HuH-7.5 (cell line): Measurements from ENCODE around the gene IDUA.

ENCODE experiments used
- DNase-seq: peaks from one replicate; pipeline ENCODE4 v3.0.0; 2011; ENCODE audit warnings: low spot score

Gene IDUA

GRCh38 chr4:1015746-1016145 lies 28.9 kb downstream of the IDUA start:
- DNase-seq: no peak

- DNase-seq: no peak
Measured at GRCh38 chr4:1017211-1017610, 30.4 kb downstream of the IDUA start.

GRCh38 chr4:1017706-1018105 lies 30.9 kb downstream of the IDUA start:
- no peak for DNase-seq

- no peak for DNase-seq
Measured at GRCh38 chr4:1018147-1019020, 31.5 kb downstream of the IDUA start.

- DNase-seq: no peak
Measured at GRCh38 chr4:1019320-1019719, 32.5 kb downstream of the IDUA start.

- DNase-seq: no peak
Measured at GRCh38 chr4:1019729-1020470, 33.1 kb downstream of the IDUA start.

- no peak for DNase-seq
Measured at GRCh38 chr4:1021386-1022050, 34.7 kb downstream of the IDUA start.

- DNase-seq: no peak
Measured at GRCh38 chr4:1022051-1022738, 35.4 kb downstream of the IDUA start.

GRCh38 chr4:1022739-1023066 lies 35.9 kb downstream of the IDUA start:
- DNase-seq: no peak

GRCh38 chr4:1023075-1023640 lies 36.3 kb downstream of the IDUA start:
- no peak for DNase-seq

- no peak for DNase-seq
Measured at GRCh38 chr4:1023895-1024740, 37.3 kb downstream of the IDUA start.

- DNase-seq: no peak
Measured at GRCh38 chr4:1024882-1025545, 38.2 kb downstream of the IDUA start.

GRCh38 chr4:1026115-1026514 lies 39.3 kb downstream of the IDUA start:
- peak; percentile 84 for DNase-seq

GRCh38 chr4:1027219-1027914 lies 40.5 kb downstream of the IDUA start:
- DNase-seq: no peak

GRCh38 chr4:1027915-1028238 lies 41.0 kb downstream of the IDUA start:
- no peak for DNase-seq

- no peak for DNase-seq
Measured at GRCh38 chr4:1028574-1029220, 41.9 kb downstream of the IDUA start.

- no peak for DNase-seq
Measured at GRCh38 chr4:1029529-1029928, 42.7 kb downstream of the IDUA start.

- no peak for DNase-seq
Measured at GRCh38 chr4:1030031-1030430, 43.2 kb downstream of the IDUA start.

GRCh38 chr4:1030559-1030958 lies 43.7 kb downstream of the IDUA start:
- DNase-seq: no peak

- DNase-seq: no peak
Measured at GRCh38 chr4:1031346-1031745, 44.5 kb downstream of the IDUA start.
